OCI-LY7 (cell line): ENCODE data around the gene SGK1. TPM values are rescaled to one million over a fixed set of nuclear protein-coding genes. Genes with fewer than 3 reads are reported as not detected.
"Not testable (repeated sequence)": the region's sequence is repeated elsewhere in the genome, so short reads cannot be mapped to it uniquely, and the experiment has no call there.

Experiments
- BruUV-seq: library from RNA; stranded (reverse); fragments of 400-500 nt; replicated peaks from 2 replicates; lab custom pipeline; 2021; lab: Mats Ljungman, UMichigan
- CTCF ChIA-PET: fragments of 300-600 bp; sonication (Branson Sonifier 250); formaldehyde crosslinking; loops from one replicate; lab custom pipeline; 2022; ENCODE audit warnings: antibody characterized with exemption; ENCODE audit not compliant: unreplicated experiment; lab: Charles Lee
- POLR2A ChIA-PET: fragments of 300-600 bp; sonication (Branson Sonifier 250); formaldehyde crosslinking; loops from one replicate; lab custom pipeline; 2022; ENCODE audit warnings: antibody characterized with exemption; lab: Charles Lee
- DNase-seq: peaks from one replicate; pipeline ENCODE4 v3.0.0-alpha.2; 2015; ENCODE audit warnings: low spot score
- H2AFZ ChIP-seq: fragments of 200-600 bp; sonication (generic), shearing (Covaris generic); 2 replicates; pipeline ENCODE4 v1.6.1; 2014; ENCODE audit warnings: mild to moderate bottlenecking, antibody characterized with exemption, low read length, moderate library complexity
- H3K27ac ChIP-seq: fragments of 200-600 bp; sonication (generic); 2 replicates; pipeline ENCODE4 v1.5.1; 2014; ENCODE audit warnings: mixed run types, low read depth, mild to moderate bottlenecking, moderate library complexity, low read length, inconsistent platforms; ENCODE audit not compliant: poor library complexity, severe bottlenecking
- H3K36me3 ChIP-seq: fragments of 200-600 bp; sonication (generic); 2 replicates; pipeline ENCODE4 v1.6.1; 2014; ENCODE audit warnings: mild to moderate bottlenecking, antibody characterized with exemption, low read length, moderate library complexity, mixed read lengths; ENCODE audit not compliant: insufficient read depth
- H3K4me1 ChIP-seq: fragments of 200-600 bp; sonication (generic); 2 replicates; pipeline ENCODE4 v1.5.1; 2014; ENCODE audit warnings: mild to moderate bottlenecking, low read length; ENCODE audit not compliant: insufficient read depth, poor library complexity, severe bottlenecking
- H3K4me2 ChIP-seq: fragments of 200-600 bp; sonication (generic); 2 replicates; pipeline ENCODE4 v1.6.1; 2014; ENCODE audit warnings: mild to moderate bottlenecking, low read length
- H3K4me3 ChIP-seq: fragments of 200-600 bp; sonication (generic); 2 replicates; pipeline ENCODE4 v1.5.1; 2014; ENCODE audit warnings: mild to moderate bottlenecking, low read depth, low read length; ENCODE audit not compliant: poor library complexity, severe bottlenecking
- H3K79me2 ChIP-seq: fragments of 200-600 bp; sonication (generic); 2 replicates; pipeline ENCODE4 v1.6.1; 2016; ENCODE audit warnings: low read depth, mild to moderate bottlenecking, low read length, moderate library complexity, mixed read lengths; ENCODE audit not compliant: insufficient read depth
- H3K9me2 ChIP-seq: fragments of 200-600 bp; sonication (generic); 2 replicates; pipeline ENCODE4 v1.6.1; 2016; ENCODE audit warnings: mild to moderate bottlenecking, low read length, mixed read lengths; ENCODE audit not compliant: insufficient read depth
- H3K9me3 ChIP-seq: fragments of 200-600 bp; sonication (generic); 2 replicates; pipeline ENCODE4 v1.6.1; 2014; ENCODE audit warnings: mild to moderate bottlenecking, mixed run types, low read length, mixed read lengths
- H4K20me1 ChIP-seq: fragments of 200-600 bp; sonication (generic); 2 replicates; pipeline ENCODE4 v1.6.1; 2014; ENCODE audit warnings: mild to moderate bottlenecking, antibody characterized with exemption, low read length, moderate library complexity, mixed read lengths; ENCODE audit not compliant: insufficient read depth
- CTCF ChIP-seq: fragments of 200-600 bp; sonication (generic); conservative IDR thresholded peaks from 2 replicates; pipeline ENCODE4 v1.5.1; 2014; ENCODE audit warnings: mild to moderate bottlenecking, antibody characterized with exemption, low read length, moderate library complexity, mixed read lengths
- EZH2phosphoT487 ChIP-seq: fragments of 200-600 bp; sonication (generic); IDR thresholded peaks from 2 replicates; pipeline ENCODE4 v1.6.1; 2018; ENCODE audit warnings: low read depth, borderline replicate concordance, mild to moderate bottlenecking, mixed run types, antibody characterized with exemption, low read length, moderate library complexity, mixed read lengths
- intact Hi-C: fragments of 100-400 bp; cut with micrococcal nuclease; formaldehyde crosslinking; loops from one replicate; pipeline ENCODE4 v1.10.0; 2022; ENCODE audit not compliant: unreplicated experiment
- total RNA-seq, 2 experiments: library from RNA; depleted of rRNA in 1 of 2; stranded (reverse); fragments of >200 nt in 1 of 2; shearing (Covaris generic) in 1 of 2; gene quantifications; 2 replicates each; pipeline ENCODE4 v1.2.3, GENCODE V29; 2014 to 2022

The SGK1 gene
- total RNA-seq, 2 experiments from 2014 or later: 5.2 to 27.6 TPM

DNA sequence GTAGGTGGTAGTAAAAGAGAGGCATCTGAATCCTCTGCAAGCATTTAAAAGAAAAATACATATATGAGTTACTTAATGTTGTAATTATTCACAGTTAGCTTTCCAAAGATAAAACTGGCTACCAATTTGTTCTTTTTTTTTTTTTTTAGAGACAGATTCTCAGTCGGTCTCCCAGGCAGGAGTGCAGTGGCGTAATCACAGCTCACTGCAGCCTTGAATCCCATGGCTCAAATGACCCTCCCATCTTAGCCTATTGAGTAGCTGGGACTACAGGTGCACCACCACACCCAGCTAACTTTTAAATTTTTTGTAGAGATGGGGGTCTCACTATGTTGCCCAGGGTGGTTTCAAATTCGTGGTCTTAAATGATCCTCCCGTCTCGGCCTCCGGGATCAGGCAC is 36.5 kb downstream of the SGK1 start:
- Histone ChIP-seq H3K4me1 (no peaks in the 10 kb centered on the region), H2AFZ (no peak overlapping the region), H3K4me3 (no peak overlapping the region), H3K4me2 (no peak overlapping the region), H3K27ac (no peak overlapping the region), H3K9me3 (no peaks in the 10 kb centered on the region), H3K36me3 (no peaks in the 10 kb centered on the region), H4K20me1 (no peaks in the 10 kb centered on the region), H3K9me2 (no peaks in the 10 kb centered on the region), H3K79me2 (no peaks in the 10 kb centered on the region)
- ChIA-PET POLR2A (interaction anchor here (0.6 to 0.9 kb wide), 6 partner anchors 9 to 123 kb away, joined by 3 to 5 read pairs (median 4); partner anchors contain the start of gene SGK1), CTCF (no interaction called here)
- BruUV-seq: no TSS peak
- no peak for TF ChIP-seq EZH2phosphoT487
- no peak for TF ChIP-seq CTCF
- intact Hi-C loops: no loop called here
- no peak for DNase-seq

GRCh38 chr6:134278000-134278399 is 39.9 kb downstream of the SGK1 start:
- no peak overlapping the region for H3K4me3 ChIP-seq
- no peak overlapping the region for H2AFZ ChIP-seq
- H3K4me1 ChIP-seq: no peaks in the 10 kb centered on the region
- no peaks in the 10 kb centered on the region for H3K79me2 ChIP-seq
- H3K9me2 ChIP-seq: no peaks in the 10 kb centered on the region
- H3K9me3 ChIP-seq: no peaks in the 10 kb centered on the region
- POLR2A ChIA-PET: interaction anchor here (1.3 to 1.8 kb wide), 3 partner anchors 10 to 28 kb away, joined by 3 to 15 read pairs (median 4); no protein-coding TSS in a partner anchor
- H3K36me3 ChIP-seq: no peaks in the 10 kb centered on the region
- H3K4me2 ChIP-seq: no peak overlapping the region
- no TSS peak for BruUV-seq
- no peak for TF ChIP-seq CTCF
- no peak for TF ChIP-seq EZH2phosphoT487
- no peak overlapping the region for H3K27ac ChIP-seq
- CTCF ChIA-PET: no interaction called here
- intact Hi-C loops: no loop called here
- no peaks in the 10 kb centered on the region for H4K20me1 ChIP-seq
- no peak for DNase-seq

GRCh38 chr6:134276891-134277377 is 41.0 kb downstream of the SGK1 start:
- H3K4me3 ChIP-seq, H3K36me3 ChIP-seq, CTCF ChIA-PET, H3K4me1 ChIP-seq, DNase-seq, H3K9me2 ChIP-seq, H3K27ac ChIP-seq, H4K20me1 ChIP-seq, H3K4me2 ChIP-seq, H3K79me2 ChIP-seq, H3K9me3 ChIP-seq, intact Hi-C loops, BruUV-seq: not testable (repeated sequence)
- H2AFZ ChIP-seq: 0 out of 2 replicates have a peak overlapping the region, but pooled peaks have one; percentile 23
- POLR2A ChIA-PET: interaction anchor here (0.7 to 1.8 kb wide), 7 partner anchors 10 to 168 kb away, joined by 3 to 15 read pairs (median 3); no protein-coding TSS in a partner anchor
